ENCODE measurements around the gene KLHL24. TPM values are rescaled to one million over a fixed set of nuclear protein-coding genes. Genes with fewer than 3 reads are reported as not detected.

Gene KLHL24
- total RNA-seq, 1 experiment from 2014 or later = 17.7 TPM

- no peak overlapping the region for H3K4me3 Mint-ChIP-seq
- H2BK120ac ChIP-seq (ENCODE audit: low read depth, low read length, poor library complexity, severe bottlenecking) = no peak overlapping the region
- no peak overlapping the region for H3T11ph ChIP-seq (ENCODE audit: low read length)
- H3K36me3 Mint-ChIP-seq (ENCODE audit: insufficient read depth in 1 of 3, low read depth in 3 of 3) = peaks cover 2 to 4% (median 3%) of the 10 kb centered on the region in 3 experiments; a peak in 4 of 7 replicates
- no peaks in the 10 kb centered on the region for H3K23me2 ChIP-seq (ENCODE audit: insufficient read length, low read depth, low read length, poor library complexity, severe bottlenecking)
- no peak overlapping the region for H2BK20ac ChIP-seq (ENCODE audit: low read depth, low read length, poor library complexity, severe bottlenecking)
- no peak overlapping the region for H2AK5ac ChIP-seq (ENCODE audit: insufficient read length, low read length)
- H4K8ac ChIP-seq (replicated peaks; ENCODE audit: insufficient read length, low read depth, low read length) = no peak overlapping the region
- DNase-seq = no peak
- no peaks in the 10 kb centered on the region for H3K4me1 Mint-ChIP-seq
- no peak overlapping the region for H3K18ac ChIP-seq (ENCODE audit: insufficient read length, low read depth, low read length)
- TF ChIP-seq, protein P1, sequence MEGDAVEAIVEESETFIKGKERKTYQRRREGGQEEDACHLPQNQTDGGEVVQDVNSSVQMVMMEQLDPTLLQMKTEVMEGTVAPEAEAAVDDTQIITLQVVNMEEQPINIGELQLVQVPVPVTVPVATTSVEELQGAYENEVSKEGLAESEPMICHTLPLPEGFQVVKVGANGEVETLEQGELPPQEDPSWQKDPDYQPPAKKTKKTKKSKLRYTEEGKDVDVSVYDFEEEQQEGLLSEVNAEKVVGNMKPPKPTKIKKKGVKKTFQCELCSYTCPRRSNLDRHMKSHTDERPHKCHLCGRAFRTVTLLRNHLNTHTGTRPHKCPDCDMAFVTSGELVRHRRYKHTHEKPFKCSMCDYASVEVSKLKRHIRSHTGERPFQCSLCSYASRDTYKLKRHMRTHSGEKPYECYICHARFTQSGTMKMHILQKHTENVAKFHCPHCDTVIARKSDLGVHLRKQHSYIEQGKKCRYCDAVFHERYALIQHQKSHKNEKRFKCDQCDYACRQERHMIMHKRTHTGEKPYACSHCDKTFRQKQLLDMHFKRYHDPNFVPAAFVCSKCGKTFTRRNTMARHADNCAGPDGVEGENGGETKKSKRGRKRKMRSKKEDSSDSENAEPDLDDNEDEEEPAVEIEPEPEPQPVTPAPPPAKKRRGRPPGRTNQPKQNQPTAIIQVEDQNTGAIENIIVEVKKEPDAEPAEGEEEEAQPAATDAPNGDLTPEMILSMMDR (conservative IDR thresholded peaks at IDR 0.05) = no peak
- no CpG with 5 or more reads among the region's 3 CpGs for WGBS (ENCODE audit: extremely low coverage, insufficient read length, low lambda C conversion rate)
- no peak overlapping the region for H4K5ac ChIP-seq (ENCODE audit: insufficient read length, low read depth, low read length)
- H3K9me3 ChIP-seq (ENCODE audit: control insufficient read depth, low read depth, low read length) = no peaks in the 10 kb centered on the region
- no peaks in the 10 kb centered on the region for H3K27me3 Mint-ChIP-seq (ENCODE audit: low read depth)
- no peak overlapping the region for H4K91ac ChIP-seq (ENCODE audit: insufficient read length, low read depth, low read length)
- no peak overlapping the region for H3K27ac ChIP-seq (ENCODE audit: insufficient read length, low read depth, low read length)
- H3K14ac ChIP-seq (ENCODE audit: insufficient read depth, low read length) = no peak overlapping the region
- H4K20me1 ChIP-seq (ENCODE audit: control insufficient read depth, insufficient read depth, insufficient read length) = no peaks in the 10 kb centered on the region
- H2AFZ ChIP-seq (ENCODE audit: low read length) = no peak overlapping the region
- H3K79me1 ChIP-seq (ENCODE audit: insufficient read depth, low read depth, low read length, poor library complexity, severe bottlenecking) = no peaks in the 10 kb centered on the region
- no peak overlapping the region for H3K4me2 ChIP-seq (ENCODE audit: insufficient read depth, insufficient read length, low read length)
- no peak overlapping the region for H2BK15ac ChIP-seq (ENCODE audit: low read depth, low read length)
- no peaks in the 10 kb centered on the region for H3K79me2 ChIP-seq (ENCODE audit: insufficient read depth, low read length)
- no peaks in the 10 kb centered on the region for H3K9me3 Mint-ChIP-seq
- no peaks in the 10 kb centered on the region for H3K4me1 ChIP-seq (ENCODE audit: insufficient read depth, low read length)
- H3K56ac ChIP-seq (ENCODE audit: insufficient read length, low read depth, low read length) = no peak overlapping the region
- no peak overlapping the region for H3K23ac ChIP-seq (ENCODE audit: insufficient read length, low read depth, low read length)
- no peak overlapping the region for H3K4ac ChIP-seq (ENCODE audit: low read depth, low read length)
- no peak overlapping the region; a peak in 1 of 7 replicates for H3K27ac Mint-ChIP-seq
- H2BK5ac ChIP-seq (ENCODE audit: insufficient read length, low read length) = no peak overlapping the region
- no peak overlapping the region for H3K9ac ChIP-seq (ENCODE audit: extremely low read depth, insufficient read length, low read length)
- no peaks in the 10 kb centered on the region for H3K27me3 ChIP-seq (ENCODE audit: insufficient read depth, low read length)
- no peak overlapping the region for H2BK12ac ChIP-seq (ENCODE audit: insufficient read length, low read depth, low read length)
Observed at GRCh38 chr3:183680061-183680460, 44.6 kb downstream of the KLHL24 start.

All from H9 (cell line).